HepG2 (cell line): ENCODE measurements around the gene KRTAP10-9. TPM values are rescaled to one million over a fixed set of nuclear protein-coding genes. Genes with fewer than 3 reads are reported as not detected.

ENCODE experiments used
- ATAC-seq: fragments of 200-7000 bp; cut with Tn5 transposase; 3 replicates; pipeline ENCODE4 v1.9.1; 2020; ENCODE audit warnings: mild to moderate bottlenecking, moderate library complexity
- BruUV-seq: library from RNA; stranded (reverse); fragments of 400-500 nt; replicated peaks from 2 replicates; lab custom pipeline; 2021; lab: Mats Ljungman, UMichigan
- CTCF ChIA-PET: fragments of 300-600 bp; formaldehyde crosslinking; extraction: SDS; loops from one replicate; lab custom pipeline; 2021; ENCODE audit warnings: low total read pairs, inconsistent platforms, low intra/inter-chr PET ratio; lab: Yijun Ruan, JAX
- POLR2A ChIA-PET: fragments of 350-600 bp; sonication (Branson Sonifier 250); formaldehyde crosslinking; loops from one replicate; lab custom pipeline; 2020; ENCODE audit warnings: antibody characterized with exemption, inconsistent platforms; lab: Yijun Ruan, JAX
- DNase-seq: peaks from one replicate; pipeline ENCODE4 v3.0.0-alpha.2; 2015; ENCODE audit warnings: low spot score
- FAIRE-seq: peaks from 3 replicates; lab custom pipeline; 2011; peaks lifted over from hg19 to GRCh38; lab: Jason Lieb, UNC
- H2AFZ ChIP-seq: one replicate; pipeline ENCODE4 v1.6.1; 2011; ENCODE audit warnings: low read length, inconsistent platforms
- H3K27ac ChIP-seq: fragments of 300-600 bp; 3 replicates; pipeline ENCODE4 v1.8.0; 2011; ENCODE audit warnings: mixed run types, mild to moderate bottlenecking, mixed read lengths, low read length, inconsistent platforms; ENCODE audit not compliant: insufficient read depth; ENCODE audit errors: extremely low read length
- H3K27me3 ChIP-seq, 2 experiments: fragments of 200-600 bp in 1 of 2; 2 replicates in 1 of 2; 3 replicates in 1 of 2; pipeline versions ENCODE4 v1.6.0 to v1.8.0; 2011; ENCODE audit warnings: low read length in 2 of 2, mild to moderate bottlenecking in 2 of 2, moderate library complexity in 2 of 2, inconsistent platforms in 1 of 2; ENCODE audit not compliant: insufficient read depth in 2 of 2, control insufficient read depth in 1 of 2
- H3K36me3 ChIP-seq, 2 experiments: fragments of 200-600 bp in 1 of 2; replicated peaks in 1 of 2; 2 replicates in 1 of 2; 3 replicates in 1 of 2; pipeline versions ENCODE4 v1.5.1 to v1.8.0; 2011; ENCODE audit warnings: low read length in 2 of 2, inconsistent platforms in 1 of 2; ENCODE audit not compliant: insufficient read depth in 2 of 2, control insufficient read depth in 1 of 2
- H3K4me1 ChIP-seq: 2 replicates; pipeline ENCODE4 v1.5.1; 2012; ENCODE audit warnings: low read length, inconsistent platforms; ENCODE audit not compliant: insufficient read depth
- H3K4me2 ChIP-seq: 2 replicates; pipeline ENCODE4 v1.6.0; 2011; ENCODE audit warnings: low read depth, low read length, inconsistent platforms
- H3K4me3 ChIP-seq, 3 experiments: fragments of 200-600 bp in 1 of 3; sonication (generic), shearing (Covaris generic) in 1 of 3; replicated peaks in 1 of 3; 2 replicates each; pipeline ENCODE4 v1.5.1; 2011 to 2016; ENCODE audit warnings: low read length in 3 of 3, inconsistent platforms in 2 of 3, low read depth in 2 of 3, mild to moderate bottlenecking in 2 of 3, control low read depth in 1 of 3, mixed read lengths in 1 of 3; ENCODE audit not compliant: insufficient read depth in 1 of 3
- H3K79me2 ChIP-seq: one replicate; pipeline ENCODE4 v1.6.1; 2011; ENCODE audit warnings: low read length, inconsistent platforms; ENCODE audit not compliant: insufficient read depth
- H3K9ac ChIP-seq: 2 replicates; pipeline ENCODE4 v1.6.0; 2011; ENCODE audit warnings: mild to moderate bottlenecking, low read depth, low read length, inconsistent platforms; ENCODE audit not compliant: insufficient read depth
- H3K9me3 ChIP-seq: 2 replicates; pipeline ENCODE4 v1.5.1; 2012; ENCODE audit warnings: mild to moderate bottlenecking, low read length
- H4K20me1 ChIP-seq: 2 replicates; pipeline ENCODE4 v1.6.0; 2011; ENCODE audit warnings: inconsistent platforms, mild to moderate bottlenecking, low read length, moderate library complexity; ENCODE audit not compliant: insufficient read depth
- ARID5B ChIP-seq: IDR thresholded peaks from 2 replicates; pipeline ENCODE4 v1.4.0; 2020; ENCODE audit warnings: mild to moderate bottlenecking, missing genetic modification reagents
- GATA4 ChIP-seq: sonication (generic); IDR thresholded peaks from 2 replicates; pipeline ENCODE4 v1.6.1; 2016; ENCODE audit warnings: antibody characterized with exemption, low read depth, borderline replicate concordance
- HOXA9 ChIP-seq: sonication (generic); formaldehyde crosslinking; IDR thresholded peaks from 2 replicates; pipeline ENCODE4 v1.8.1; 2022; ENCODE audit warnings: missing genetic modification reagents, mild to moderate bottlenecking, moderate library complexity, borderline replicate concordance
- MAF1 ChIP-seq: sonication (generic); formaldehyde crosslinking; IDR thresholded peaks from 2 replicates; pipeline ENCODE4 v1.5.0; 2020; ENCODE audit warnings: missing genetic modification reagents, borderline replicate concordance
- POLR2G ChIP-seq: fragments of 200-400 bp; formaldehyde crosslinking; IDR thresholded peaks from 2 replicates; pipeline ENCODE4 v1.6.1; 2018; ENCODE audit warnings: mild to moderate bottlenecking, low read depth, low read length, moderate library complexity
- SMARCC2 ChIP-seq: fragments of 450-650 bp; IDR thresholded peaks from 2 replicates; pipeline ENCODE4 v1.6.1; 2017; ENCODE audit warnings: antibody characterized with exemption, mild to moderate bottlenecking
- WGBS: methylation state at CpG from one replicate; pipeline ENCODE4 v1.1.6; 2017; ENCODE audit warnings: low lambda C conversion rate; 5-methylcytosine and 5-hydroxymethylcytosine counted together
- in situ Hi-C: cut with HindIII; loops from 2 replicates; pipeline ENCODE4 v1.10.0; 2017; ENCODE audit warnings: low pct_unique_long_range_greater_than_20kb; ENCODE audit not compliant: extremely low pct_ligation_motif_present
- intact Hi-C: fragments of 100-400 bp; cut with micrococcal nuclease; formaldehyde crosslinking; loops from one replicate; pipeline ENCODE4 v1.10.0; 2022; ENCODE audit not compliant: unreplicated experiment
- polyA plus RNA-seq, 8 experiments: library from polyadenylated mRNA; depleted of rRNA in 3 of 8; stranded (reverse) in 7 of 8; unstranded in 1 of 8; fragments of >200 nt; fragmentation: Illumina TruSeq in 4 of 8; extraction: Trizol in 4 of 8; gene quantifications; 2 replicates each; pipeline versions ENCODE4 v1.2.1 to v1.2.3, GENCODE V29; 2011 to 2016; ENCODE audit warnings: low read depth in 4 of 8, missing spikeins in 1 of 8, mixed read lengths in 1 of 8; ENCODE audit not compliant: insufficient read depth in 1 of 8
- total RNA-seq, 5 experiments: library from RNA; depleted of rRNA; stranded (reverse); fragments of >200 nt; fragmentation: Illumina TruSeq; extraction: Trizol; gene quantifications; 2 replicates each; pipeline ENCODE4 v1.2.3, GENCODE V29; 2016; ENCODE audit warnings: low read depth in 1 of 5

KRTAP10-9 gene
- total and polyA plus RNA-seq, 2 of the 13 experiments (the other 11 are each of a cell fraction or from before 2014, with no cell fraction given) = not detected

- Histone ChIP-seq H3K4me1 (no peaks in the 10 kb centered on the region), H3K9me3 (no peaks in the 10 kb centered on the region), H3K27me3 (peaks cover 0 to 1% of the 10 kb centered on the region in 2 experiments; a peak in 1 of 5 replicates), H3K4me3 (no peak overlapping the region), H2AFZ (no peak overlapping the region), H3K79me2 (no peaks in the 10 kb centered on the region), H4K20me1 (no peaks in the 10 kb centered on the region), H3K27ac (no peak overlapping the region), H3K4me2 (no peak overlapping the region), H3K9ac (no peak overlapping the region), H3K36me3 (no peaks in the 10 kb centered on the region)
- BruUV-seq = no TSS peak
- ATAC-seq (no peak), FAIRE-seq (no peak), DNase-seq (no peak)
- ChIA-PET POLR2A (no interaction called here), CTCF (no interaction called here)
- TF ChIP-seq ARID5B (CRISPR knock-in tag) (no peak), POLR2G (no peak), HOXA9 (CRISPR knock-in tag) (no peak), MAF1 (CRISPR knock-in tag) (no peak), GATA4 (no peak), SMARCC2 (no peak)
- intact Hi-C loops = no loop called here
- WGBS = 48% methylated on average over 8 of the region's 8 CpGs
- in situ Hi-C loops = no loop called here
Observed at GRCh38 chr21:44603911-44604310, 23.0 kb upstream of the KRTAP10-9 start.
